Stimulated activated CD4-positive, alpha-beta T cell treated with anti-CD3 and anti-CD28 coated beads, Interleukin-12 subunit alpha, Interleukin-12 subunit beta, amount 100 ng/mL, for 4 hours (primary cell): Measurements from ENCODE around the gene CALCA.
"Not testable (repeated sequence)": the region's sequence is repeated elsewhere in the genome, so short reads cannot be mapped to it uniquely, and the experiment has no call there.

Experiments used
- DNase-seq: peaks from one replicate; pipeline ENCODE4 v3.0.0-alpha.2; 2020

CALCA gene, protein sequence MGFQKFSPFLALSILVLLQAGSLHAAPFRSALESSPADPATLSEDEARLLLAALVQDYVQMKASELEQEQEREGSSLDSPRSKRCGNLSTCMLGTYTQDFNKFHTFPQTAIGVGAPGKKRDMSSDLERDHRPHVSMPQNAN

DNA sequence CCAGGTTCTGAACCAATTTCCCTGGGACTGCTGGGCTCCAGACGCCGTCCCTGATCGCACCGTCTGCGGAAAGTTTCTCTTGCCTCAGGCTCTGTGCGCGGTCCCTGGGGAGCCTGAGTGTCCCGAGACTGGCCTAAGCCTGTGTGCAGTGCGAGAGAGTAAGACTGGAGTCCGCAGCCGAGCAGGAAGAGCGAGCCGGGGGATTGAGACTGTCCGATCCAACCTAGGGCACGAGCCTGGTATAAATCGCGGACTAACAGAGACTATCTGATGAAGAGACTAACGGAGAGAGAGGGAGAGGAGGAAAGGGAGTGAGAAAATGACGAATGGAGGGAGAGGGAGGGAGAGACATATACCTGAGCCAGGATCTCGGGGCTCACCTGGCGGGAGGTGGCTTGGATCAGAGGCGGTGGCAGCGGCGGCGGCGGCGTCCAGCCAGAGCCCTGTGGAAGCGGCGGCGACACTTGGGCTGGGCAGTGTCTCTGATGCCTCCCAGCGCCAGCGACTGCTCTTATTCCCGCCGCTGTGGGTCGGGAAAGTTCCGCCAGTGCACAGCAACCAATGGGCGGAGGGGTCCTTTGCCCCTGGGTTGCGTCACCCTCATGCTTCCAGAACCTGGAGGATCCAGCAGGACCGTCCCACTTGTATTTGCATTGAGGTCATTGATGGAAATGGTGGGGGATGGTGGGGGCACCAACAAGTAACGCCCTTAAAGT lies at the start of gene CALCA:
Gene CALCA, minus strand, starts transcription at position 487 of the 716 bp plus-strand sequence. CDS start 1,159 bp downstream, outside the sequence.
- no peak for DNase-seq

- no peak for DNase-seq
These were observed 44.0 kb upstream of the CALCA start for GRCh38 chr11:15016200-15016599.

GRCh38 chr11:15011776-15012345 lies 39.7 kb upstream of the CALCA start:
- no peak for DNase-seq

DNA sequence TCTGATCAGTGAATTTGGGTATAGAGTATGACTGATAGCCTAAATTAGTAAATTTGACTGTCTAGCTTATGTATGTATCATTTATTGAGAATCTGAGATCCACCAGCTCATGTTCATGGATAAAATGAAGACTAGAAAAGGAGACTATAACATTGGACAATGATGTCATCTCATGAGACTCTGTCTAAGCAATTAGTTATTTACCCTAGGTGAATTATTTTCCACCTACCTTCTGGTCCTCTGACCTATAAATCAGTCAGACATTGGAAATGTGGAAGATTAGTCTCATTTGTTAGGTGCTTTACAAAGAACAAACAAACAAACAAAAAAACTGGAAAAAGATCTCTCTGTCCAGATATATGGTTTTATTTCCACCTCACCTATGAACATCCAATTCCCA lies 38.7 kb upstream of the CALCA start:
- no peak for DNase-seq

- DNase-seq = no peak
These were observed 34.1 kb upstream of the CALCA start for GRCh38 chr11:15006139-15006759.

GRCh38 chr11:14988133-14988532 lies 16.0 kb upstream of the CALCA start:
- not testable (repeated sequence) for DNase-seq

DNA sequence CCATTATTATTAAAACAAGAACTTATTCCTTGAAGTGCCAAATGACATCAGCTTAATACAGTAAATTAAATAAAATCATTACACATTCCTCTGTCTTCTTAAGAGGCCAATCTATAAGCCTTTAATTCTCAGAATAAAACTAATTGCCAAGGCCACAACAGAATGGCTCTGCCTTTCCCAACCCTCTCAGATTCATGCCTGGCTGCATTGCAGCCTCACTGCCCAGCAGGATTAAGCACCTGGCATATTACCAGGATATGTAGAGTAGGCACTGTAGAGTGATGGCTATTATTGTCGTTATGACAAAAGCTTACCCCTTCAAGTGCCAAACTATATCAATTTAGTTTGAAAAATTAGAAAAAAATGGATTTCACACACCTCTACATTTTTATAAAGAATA lies 9.4 kb upstream of the CALCA start:
- no peak for DNase-seq

DNA sequence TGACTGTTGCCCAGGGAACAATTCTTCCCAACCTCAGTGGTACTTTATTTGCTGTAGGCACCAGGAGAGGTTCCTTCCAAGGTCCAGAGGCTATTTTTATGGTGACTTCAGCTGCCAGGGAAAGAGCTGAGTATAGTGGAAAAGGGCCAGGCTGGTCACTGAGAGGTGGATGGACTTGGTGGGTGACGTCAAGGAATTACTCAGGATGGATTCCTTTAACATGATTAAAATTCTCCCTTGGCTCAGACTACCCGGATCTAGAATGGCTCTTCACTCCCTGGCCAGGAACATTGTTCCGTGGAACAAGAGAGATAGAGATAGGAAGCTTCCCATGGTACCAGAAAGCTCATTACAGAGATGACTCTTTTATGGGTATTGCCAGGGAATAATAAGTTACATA lies 8.7 kb upstream of the CALCA start:
- DNase-seq = no peak

- no peak for DNase-seq
These were observed 5.1 kb upstream of the CALCA start for GRCh38 chr11:14977101-14977880.

DNA sequence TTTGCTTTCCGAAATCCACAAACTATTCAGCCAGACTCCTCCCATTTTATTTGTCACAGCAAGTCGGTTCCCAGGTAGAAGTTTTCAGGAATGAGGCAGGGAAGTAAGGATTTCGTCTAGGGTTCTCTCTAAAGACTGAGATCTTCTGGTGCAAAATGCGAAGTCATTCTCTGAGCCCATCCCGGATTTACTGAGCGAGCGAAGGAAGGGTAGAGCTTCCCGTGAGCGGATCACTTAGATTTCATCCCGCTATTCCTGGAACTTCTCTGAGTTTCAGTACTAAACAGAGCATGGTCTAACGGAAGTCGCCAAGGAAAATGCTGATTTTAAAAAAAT lies 3.1 kb upstream of the CALCA start:
- DNase-seq = no peak

GRCh38 chr11:14974515-14975251 lies 2.5 kb upstream of the CALCA start:
- DNase-seq = peak; percentile 54

DNA sequence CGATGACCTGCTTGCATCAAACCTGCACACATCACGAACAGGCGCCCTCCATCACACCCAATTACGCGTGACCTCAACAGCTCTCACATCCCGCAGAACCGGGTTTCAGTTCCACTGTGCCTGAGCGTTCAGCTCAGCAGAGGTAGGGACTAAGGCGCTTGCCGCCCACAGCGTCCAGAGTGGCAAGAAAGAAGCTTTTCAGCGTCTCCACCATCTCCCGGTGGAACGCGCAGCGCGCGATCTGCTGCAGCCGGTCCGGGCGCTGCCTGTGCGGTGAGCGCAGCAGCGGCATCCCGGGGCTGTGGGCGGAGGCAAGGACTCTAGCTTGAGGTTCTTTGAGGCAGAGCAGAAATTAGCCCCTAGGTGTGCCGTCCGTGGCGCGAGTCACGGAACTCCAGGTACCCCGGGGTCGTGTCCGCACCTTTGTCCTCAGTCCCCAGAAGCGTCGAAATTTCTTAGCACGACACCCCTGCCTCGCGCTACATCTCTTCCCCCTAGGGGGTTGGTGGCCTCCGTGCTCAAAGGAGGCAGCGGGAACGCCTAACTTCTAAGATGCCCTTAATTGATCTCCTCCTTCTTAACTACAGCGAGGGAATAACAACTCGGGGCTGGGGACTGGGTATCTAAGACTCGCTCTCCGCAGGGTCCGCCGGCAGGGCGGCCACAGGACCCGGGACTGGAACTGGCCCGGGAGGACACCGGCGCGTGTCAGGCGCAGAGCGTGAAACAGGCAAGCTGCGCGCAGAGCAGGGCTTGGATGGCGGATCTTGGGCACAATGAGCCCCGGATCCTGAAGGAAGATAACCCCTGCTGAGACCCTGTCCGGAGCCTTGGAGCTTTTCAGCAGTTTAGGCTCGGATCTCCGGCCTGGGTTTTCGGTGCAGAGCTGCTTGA lies 1.7 kb upstream of the CALCA start:
- peak; percentile 22 for DNase-seq

DNA sequence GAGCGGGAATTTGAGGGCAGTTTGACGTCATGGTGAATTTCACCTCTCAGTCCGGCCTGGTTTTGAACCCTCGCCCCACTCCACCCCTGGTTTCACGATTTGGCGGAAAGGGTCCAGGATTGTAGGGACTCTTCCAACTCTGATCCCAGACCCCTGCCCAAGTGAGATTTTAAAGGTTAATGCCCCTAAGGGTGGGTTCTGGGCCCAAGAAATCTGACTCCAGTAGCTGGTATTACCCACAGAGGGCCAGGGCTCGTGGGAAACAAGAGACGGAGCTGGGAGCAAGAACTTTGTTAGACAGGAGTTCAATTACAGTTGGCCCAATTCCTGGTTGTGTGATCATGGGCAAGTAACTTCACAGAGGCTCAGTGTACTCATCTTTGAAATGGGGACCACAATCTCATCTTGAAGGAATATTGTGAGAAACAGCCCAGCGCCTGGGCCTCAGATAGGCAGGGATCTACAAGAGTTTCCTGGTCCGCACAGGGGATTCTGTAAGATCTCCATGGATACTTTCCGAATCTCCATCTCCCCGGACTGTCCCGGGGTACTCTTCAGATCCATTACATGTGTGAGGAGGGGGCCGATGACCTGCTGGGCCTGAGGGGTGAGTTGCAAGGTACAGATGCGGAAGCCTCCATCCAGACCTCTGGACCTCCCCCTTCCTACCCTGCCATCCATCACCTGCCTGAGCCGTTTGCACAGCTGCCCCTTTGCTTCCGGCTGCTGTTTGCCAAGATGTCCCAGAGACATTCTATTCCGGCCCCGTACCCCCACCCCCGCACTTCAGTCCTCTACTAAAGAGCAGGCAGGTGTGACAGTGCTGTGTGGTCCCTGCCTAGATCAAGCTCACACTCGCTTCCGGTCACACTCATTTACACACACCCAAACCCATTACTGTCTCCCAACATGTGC lies 687 bp upstream of the CALCA start:
- no peak for DNase-seq

DNA sequence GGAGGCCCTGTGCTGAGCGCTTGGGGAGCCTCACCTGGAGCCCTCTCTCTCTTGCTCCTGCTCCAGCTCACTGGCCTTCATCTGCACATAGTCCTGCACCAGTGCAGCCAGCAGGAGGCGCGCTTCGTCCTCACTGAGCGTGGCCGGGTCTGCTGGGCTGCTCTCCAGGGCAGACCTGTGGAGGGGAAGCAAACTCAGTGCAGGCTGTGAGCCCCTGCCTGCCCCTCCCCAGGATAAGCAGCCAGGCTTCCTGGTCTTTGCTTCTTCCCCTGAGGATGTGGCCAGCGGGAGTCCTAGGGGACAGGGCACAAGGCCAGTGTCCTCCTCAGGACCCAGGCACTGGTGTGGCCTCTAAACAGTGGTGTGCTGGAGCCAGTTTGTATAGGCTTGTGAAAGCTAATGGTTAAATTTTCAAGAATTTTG lies 2.2 kb downstream of the CALCA start:
- peak; percentile 65 for DNase-seq

- no peak for DNase-seq
These were observed 4.4 kb downstream of the CALCA start for GRCh38 chr11:14967581-14968243.

- no peak for DNase-seq
These were observed 16.0 kb downstream of the CALCA start for GRCh38 chr11:14956111-14956510.

DNA sequence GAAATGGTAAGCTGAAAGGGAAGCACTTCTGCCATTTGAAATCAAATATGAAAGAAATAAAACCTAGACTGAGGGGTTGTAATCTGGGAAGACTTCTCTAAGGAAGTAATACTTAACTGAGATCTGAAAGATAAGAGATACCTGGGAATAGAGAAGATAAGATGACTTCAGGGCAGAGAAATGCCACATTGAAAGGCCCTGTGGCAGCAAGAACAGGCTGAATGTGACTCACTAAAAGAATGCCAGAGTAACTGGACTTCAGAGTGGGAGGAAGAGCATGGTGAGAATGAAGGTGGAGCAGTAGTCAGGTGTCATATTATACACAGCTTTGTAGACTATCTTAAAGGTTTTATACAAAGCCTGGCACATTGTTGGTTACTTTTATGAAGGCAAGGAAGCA lies 17.6 kb downstream of the CALCA start:
- no peak for DNase-seq

GRCh38 chr11:14953904-14954303 lies 18.2 kb downstream of the CALCA start:
- DNase-seq = no peak

DNA sequence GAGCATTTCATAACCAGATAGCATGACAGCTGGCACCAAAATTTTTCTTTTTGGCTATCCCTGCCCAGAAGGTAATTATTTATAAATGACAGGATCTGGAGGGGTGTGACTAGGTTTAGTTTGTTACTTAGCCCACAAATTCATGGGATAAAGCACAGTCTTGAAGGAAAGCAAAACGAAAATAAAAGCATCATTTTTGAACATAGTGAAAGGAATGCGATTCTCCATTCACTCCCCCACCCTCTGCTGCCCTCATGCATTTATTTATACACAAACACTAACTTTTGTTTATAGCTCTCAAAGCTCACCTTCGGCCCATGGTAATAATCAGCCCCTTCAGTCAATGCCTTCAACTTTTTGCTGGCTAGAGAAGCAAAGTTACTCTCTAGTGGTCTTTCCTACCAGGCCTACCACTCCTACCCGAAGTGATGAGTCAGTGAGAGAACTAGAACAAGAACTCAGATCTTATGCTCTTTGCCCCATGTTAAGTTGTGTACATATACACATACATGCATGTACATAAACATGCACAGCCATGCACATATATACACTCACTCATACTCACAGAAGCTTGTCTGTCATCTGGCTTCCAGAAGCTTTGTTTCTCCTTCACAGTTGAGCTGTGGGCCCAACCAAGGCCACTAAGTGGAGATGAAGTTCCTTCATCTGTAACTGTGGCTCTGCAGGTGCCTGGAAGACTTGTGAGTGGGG lies 22.6 kb downstream of the CALCA start:
- no peak for DNase-seq
